Sciatic nerve (tissue), 2 donors: Measurements from ENCODE around the gene CAPN11. TPM values are rescaled to one million over a fixed set of nuclear protein-coding genes. Genes with fewer than 3 reads are reported as not detected.
"Not testable (repeated sequence)": the region's sequence is repeated elsewhere in the genome, so short reads cannot be mapped to it uniquely, and the experiment has no call there.

ENCODE experiments used
- ATAC-seq: fragments of 200-7000 bp; cut with Tn5 transposase; one replicate; pipeline ENCODE4 v1.9.1; 2020; ENCODE audit warnings: mild to moderate bottlenecking, moderate library complexity
- DNase-seq: peaks from one replicate; pipeline ENCODE4 v3.0.0-alpha.2; 2020; ENCODE audit warnings: low spot score
- intact Hi-C: fragments of 100-400 bp; cut with DNase I; formaldehyde crosslinking; loops from one replicate; pipeline ENCODE4 v1.14.2; 2022
- total RNA-seq: library from RNA; stranded (reverse); fragmentation: NEBNext Ultra II Directional; extraction: Animal tissue kit (Norgen Biotek cat#: 25700); gene quantifications from one replicate; pipeline ENCODE4 v1.2.1, GENCODE V29; 2021
- donor health status: DM: no; HTN: no; CAD: no.
- donor health status: DM: no; HTN: no; CAD: no.

Gene CAPN11
- total RNA-seq, 1 donor from 2014 or later = 6.9 TPM

- peak; percentile 63 for ATAC-seq
- intact Hi-C loops = no loop called here
- peak; percentile 74 for DNase-seq
Measured at GRCh38 chr6:44128020-44128917, 30.4 kb upstream of the CAPN11 start.

- no peak for ATAC-seq
- no peak for DNase-seq
- intact Hi-C loops = no loop called here
Measured at GRCh38 chr6:44129841-44130322, 28.7 kb upstream of the CAPN11 start.

- no peak for DNase-seq
- intact Hi-C loops = no loop called here
- no peak for ATAC-seq
Measured at GRCh38 chr6:44131892-44132291, 26.7 kb upstream of the CAPN11 start.

DNA sequence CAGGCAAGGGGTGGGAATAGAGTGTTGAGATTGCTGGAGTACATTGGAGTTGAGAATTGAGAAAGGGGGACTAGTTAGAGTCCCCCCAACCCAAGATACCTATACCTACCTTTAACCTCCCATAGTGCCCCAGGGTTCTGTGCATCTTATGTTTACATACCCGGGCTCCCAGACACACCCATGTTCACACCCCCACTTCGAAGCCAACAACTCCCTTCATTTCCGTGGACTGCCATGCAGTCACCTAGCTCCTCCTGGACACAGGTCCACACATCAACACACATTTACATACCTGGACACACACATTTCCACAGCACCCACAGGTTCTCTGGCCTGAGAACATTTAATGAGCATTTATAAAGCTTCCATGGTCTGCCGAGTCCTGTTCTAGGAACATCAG is 26.1 kb upstream of the CAPN11 start:
- ATAC-seq (no peak), DNase-seq (no peak)
- intact Hi-C loops = no loop called here

GRCh38 chr6:44133003-44133931 is 25.4 kb upstream of the CAPN11 start:
- intact Hi-C loops = no loop called here
- ATAC-seq = peak; percentile 92
- DNase-seq = no peak

DNA sequence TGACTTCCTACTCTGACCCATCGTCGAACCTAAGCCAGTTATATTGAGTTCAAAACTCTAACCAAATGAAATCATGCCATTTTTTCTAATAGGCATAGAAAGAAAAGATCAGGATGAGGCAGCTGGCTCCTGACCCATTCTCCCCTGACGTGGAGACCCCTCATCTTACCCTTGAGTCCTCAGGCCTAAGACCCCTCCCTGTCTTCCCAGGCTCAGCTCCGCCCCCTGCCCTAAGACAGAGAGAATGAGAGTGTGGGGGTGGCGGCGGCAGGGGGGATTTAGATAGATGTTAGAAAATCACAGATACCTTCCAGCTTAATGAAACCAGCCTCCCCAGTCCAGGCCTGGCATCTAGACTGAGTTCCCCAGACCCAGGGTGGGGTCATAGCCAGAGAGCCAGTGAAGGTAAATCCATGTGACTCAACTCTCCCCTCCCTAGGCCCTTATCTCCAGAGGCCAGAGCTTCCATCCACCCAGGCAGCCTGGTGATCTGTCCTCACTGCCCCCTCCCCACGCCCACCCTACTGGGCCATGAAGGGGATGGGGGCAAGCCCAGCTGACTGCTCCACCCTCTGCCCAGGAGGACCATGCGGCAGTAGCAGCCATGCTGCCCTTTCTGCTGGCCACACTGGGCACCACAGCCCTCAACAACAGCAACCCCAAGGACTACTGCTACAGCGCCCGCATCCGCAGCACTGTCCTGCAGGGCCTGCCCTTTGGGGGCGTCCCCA is 24.5 kb upstream of the CAPN11 start:
- intact Hi-C loops = no loop called here
- ATAC-seq (no peak), DNase-seq (no peak)

GRCh38 chr6:44135173-44135758 is 23.4 kb upstream of the CAPN11 start:
- no peak for ATAC-seq
- no peak for DNase-seq
- intact Hi-C loops = no loop called here

- intact Hi-C loops = no loop called here
- ATAC-seq (no peak), DNase-seq (no peak)
Measured at GRCh38 chr6:44135875-44136274, 22.7 kb upstream of the CAPN11 start.

GRCh38 chr6:44138717-44139350 is 19.8 kb upstream of the CAPN11 start:
- intact Hi-C loops = no loop called here
- ATAC-seq (no peak), DNase-seq (no peak)

DNA sequence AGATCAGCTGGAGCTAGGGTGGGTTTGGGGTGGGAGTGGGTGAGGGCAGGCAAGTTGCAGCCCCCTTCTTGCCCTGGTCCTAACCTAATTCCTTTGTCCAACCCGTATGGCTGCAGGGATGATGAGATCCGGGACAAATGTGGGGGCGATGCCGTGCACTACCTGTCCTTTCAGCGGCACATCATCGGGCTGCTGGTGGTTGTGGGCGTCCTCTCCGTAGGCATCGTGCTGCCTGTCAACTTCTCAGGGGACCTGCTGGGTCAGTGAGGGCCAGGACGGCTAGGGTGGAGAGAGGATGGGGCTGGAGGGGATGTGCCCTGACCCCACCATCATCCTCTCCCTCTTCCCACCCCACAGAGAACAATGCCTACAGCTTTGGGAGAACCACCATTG is 19.3 kb upstream of the CAPN11 start:
- no peak for ATAC-seq
- DNase-seq = no peak
- intact Hi-C loops = no loop called here

GRCh38 chr6:44142835-44143234 is 15.8 kb upstream of the CAPN11 start:
- intact Hi-C loops = no loop called here
- DNase-seq (no peak), ATAC-seq (no peak)

- intact Hi-C loops = no loop called here
- DNase-seq = no peak
- no peak for ATAC-seq
Measured at GRCh38 chr6:44143731-44144130, 14.9 kb upstream of the CAPN11 start.

GRCh38 chr6:44144536-44144935 is 14.1 kb upstream of the CAPN11 start:
- DNase-seq, ATAC-seq, intact Hi-C loops: not testable (repeated sequence)

- intact Hi-C loops = no loop called here
- DNase-seq (no peak), ATAC-seq (no peak)
Measured at GRCh38 chr6:44145839-44146238, 12.8 kb upstream of the CAPN11 start.

GRCh38 chr6:44146685-44147084 is 11.9 kb upstream of the CAPN11 start:
- intact Hi-C loops = no loop called here
- ATAC-seq (no peak), DNase-seq (no peak)

DNA sequence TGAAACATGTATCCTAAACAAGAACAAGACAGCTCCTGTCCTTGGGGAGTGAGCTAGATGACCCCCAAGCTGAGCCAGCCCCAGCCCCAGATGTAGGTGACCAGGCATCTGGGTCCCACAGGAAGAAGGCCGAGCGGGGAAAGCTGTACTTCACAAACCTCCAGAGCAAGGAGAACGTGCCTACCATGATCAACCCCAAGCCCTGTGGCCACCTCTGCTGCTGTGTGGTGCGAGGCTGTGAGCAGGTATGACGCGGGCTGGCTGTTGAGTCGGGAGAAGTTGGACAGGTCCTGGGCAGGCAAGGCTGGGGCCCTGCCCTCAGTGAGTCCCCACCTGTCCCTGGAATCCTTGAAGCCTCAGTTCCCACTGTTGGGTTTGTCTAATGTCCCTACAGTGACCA is 11.4 kb upstream of the CAPN11 start:
- no peak for ATAC-seq
- no peak for DNase-seq

DNA sequence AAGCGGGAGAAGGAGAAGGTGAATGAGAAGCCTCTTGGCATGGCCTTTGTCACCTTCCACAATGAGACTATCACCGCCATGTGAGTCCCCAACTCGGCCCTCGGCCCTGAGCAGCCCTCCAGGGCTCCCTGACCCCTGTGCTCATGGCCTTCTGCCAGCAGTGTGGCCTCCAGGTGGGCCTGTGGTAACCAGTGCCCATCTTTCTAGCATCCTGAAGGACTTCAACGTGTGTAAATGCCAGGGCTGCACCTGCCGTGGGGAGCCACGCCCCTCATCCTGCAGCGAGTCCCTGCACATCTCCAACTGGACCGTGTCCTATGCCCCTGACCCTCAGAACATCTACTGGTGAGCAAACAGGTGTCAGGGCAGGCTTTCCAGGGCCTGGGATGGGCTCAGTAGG is 10.3 kb upstream of the CAPN11 start:
- DNase-seq = no peak
- intact Hi-C loops = no loop called here
- no peak for ATAC-seq

More for the DNA sequence above, 11.4 kb upstream of the CAPN11 start:
- intact Hi-C loops = no loop called here

DNA sequence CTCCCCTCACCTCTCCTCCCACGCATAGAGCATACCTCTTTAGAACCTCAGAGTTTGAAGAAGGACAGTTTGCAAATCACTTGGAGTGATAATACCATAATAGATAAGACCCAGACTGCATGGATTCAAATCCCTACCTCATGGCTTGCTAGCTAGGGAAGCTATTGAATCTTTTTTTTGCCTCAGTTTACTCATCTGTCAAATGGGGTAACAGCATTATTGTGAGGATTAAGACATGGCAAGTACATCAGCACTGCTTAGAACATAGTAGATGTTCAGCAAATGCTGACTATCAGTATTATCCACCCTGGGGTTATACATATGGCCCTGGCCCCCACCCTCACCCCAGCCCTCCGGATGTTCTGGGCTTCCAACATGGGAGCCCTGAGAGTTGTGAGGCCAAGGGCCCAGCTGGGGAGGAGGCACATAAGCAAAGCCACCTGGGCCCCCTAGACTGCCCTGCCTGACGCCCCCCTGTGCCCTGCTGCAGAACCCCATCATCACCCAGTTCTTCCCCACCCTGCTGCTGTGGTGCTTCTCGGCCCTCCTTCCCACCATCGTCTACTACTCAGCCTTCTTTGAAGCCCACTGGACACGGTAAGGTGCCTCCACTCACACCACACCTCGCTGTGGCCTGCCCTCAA is 9.1 kb upstream of the CAPN11 start:
- ATAC-seq (no peak), DNase-seq (no peak)
- intact Hi-C loops = loop anchor here (5.0 kb wide), 1 partner anchor 52 kb away; no protein-coding TSS in a partner anchor
